HUES64 (cell line): ENCODE measurements around the gene SLC25A6. TPM values are rescaled to one million over a fixed set of nuclear protein-coding genes. Genes with fewer than 3 reads are reported as not detected.
"Not testable (repeated sequence)": the region's sequence is repeated elsewhere in the genome, so short reads cannot be mapped to it uniquely, and the experiment has no call there.

ENCODE experiments used
- H3K27ac ChIP-seq: 2 replicates; pipeline ENCODE4 v1.7.0; 2013; ENCODE audit warnings: low read depth, low read length, inconsistent platforms
- H3K27me3 ChIP-seq: 2 replicates; pipeline ENCODE4 v1.6.1; 2013; ENCODE audit warnings: mild to moderate bottlenecking, low read length; ENCODE audit not compliant: insufficient read depth
- H3K36me3 ChIP-seq: 2 replicates; pipeline ENCODE4 v1.6.1; 2013; ENCODE audit warnings: mild to moderate bottlenecking, low read length; ENCODE audit not compliant: insufficient read depth
- H3K4me1 ChIP-seq: 2 replicates; pipeline ENCODE4 v1.6.1; 2013; ENCODE audit warnings: mild to moderate bottlenecking, low read length, moderate library complexity; ENCODE audit not compliant: insufficient read depth
- H3K4me3 ChIP-seq: 2 replicates; pipeline ENCODE4 v1.5.1; 2013; ENCODE audit warnings: mild to moderate bottlenecking, low read length, moderate library complexity
- H3K9ac ChIP-seq: 2 replicates; pipeline ENCODE4 v1.6.1; 2013; ENCODE audit warnings: mild to moderate bottlenecking, low read depth, low read length
- H3K9me3 ChIP-seq: 2 replicates; pipeline ENCODE4 v1.6.1; 2013; ENCODE audit warnings: low read depth, low read length; ENCODE audit not compliant: insufficient read depth
- WGBS: fragments of 150-250, 120-280 bp; methylation state at CpG from one replicate; pipeline ENCODE4 v1.1.7; 2013; ENCODE audit warnings: missing lambda C conversion rate; 5-methylcytosine and 5-hydroxymethylcytosine counted together
- polyA plus RNA-seq, 2 experiments: library from polyadenylated mRNA; stranded (reverse); fragments of 50-300 nt; gene quantifications; one replicate each; pipeline ENCODE4 v1.2.3, GENCODE V29; 2013

Gene SLC25A6
- polyA plus RNA-seq (2013, experiment 1 of 2) = 378 TPM
- polyA plus RNA-seq (2013, experiment 2 of 2) = 420 TPM

DNA sequence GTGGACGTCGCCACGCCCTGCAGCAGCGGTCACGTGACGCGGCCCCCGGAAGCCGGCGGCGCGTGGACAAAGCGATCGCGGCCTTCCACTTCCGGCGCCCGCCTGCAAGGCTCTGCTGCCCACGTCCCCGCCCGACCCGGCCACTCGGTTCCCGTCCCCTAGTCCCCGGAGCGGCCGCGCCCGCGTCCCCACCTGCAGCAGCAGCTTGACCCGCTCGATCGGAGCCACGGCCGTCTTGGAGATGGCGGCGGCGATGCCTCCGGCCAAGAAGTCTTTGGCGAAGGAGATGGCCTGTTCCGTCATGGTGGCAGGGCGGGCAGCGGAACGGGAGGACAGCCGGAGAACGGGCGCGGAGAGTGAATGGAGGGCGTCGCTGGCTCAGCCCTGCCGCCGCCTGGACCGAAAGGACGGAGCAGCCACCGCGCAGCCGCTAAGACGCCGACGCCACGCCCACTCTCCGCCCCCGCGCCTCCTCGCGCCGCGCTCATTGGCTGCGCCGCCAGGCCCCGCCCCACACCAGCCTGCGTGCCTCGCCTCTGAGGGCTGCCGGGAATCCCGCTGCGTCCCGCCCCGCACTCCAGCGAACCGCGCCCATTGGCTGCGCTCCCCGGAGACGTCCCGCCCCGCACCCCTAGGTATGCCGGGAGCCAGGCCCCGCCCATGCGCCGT, at the start of gene SLC25A6:
Gene SLC25A6, minus strand, starts transcription at position 407 of the 669 bp plus-strand sequence. Its CDS starts 104 bp downstream, at position 303.
- H3K36me3 ChIP-seq = peaks cover 58% of the 10 kb centered on the region
- peak within 1 kb of the TSS; percentile 100 for H3K27ac ChIP-seq
- no peaks in the 10 kb centered on the region for H3K27me3 ChIP-seq
- WGBS = under 1% methylated on average over 90 of the region's 90 CpGs
- H3K9me3 ChIP-seq = no peaks in the 10 kb centered on the region
- peak within 1 kb of the TSS; percentile 100 for H3K9ac ChIP-seq
- peak within 1 kb of the TSS; percentile 96 for H3K4me3 ChIP-seq
- H3K4me1 ChIP-seq = no peaks in the 10 kb centered on the region

- H3K27ac ChIP-seq = no peak overlapping the region
- H3K27me3 ChIP-seq = no peaks in the 10 kb centered on the region
- H3K36me3 ChIP-seq = peaks cover 61% of the 10 kb centered on the region
- 100% methylated on average over 4 of the region's 6 CpGs for WGBS
- H3K4me3 ChIP-seq = no peak overlapping the region
- H3K4me1 ChIP-seq = no peaks in the 10 kb centered on the region
- no peak overlapping the region for H3K9ac ChIP-seq
- H3K9me3 ChIP-seq = peaks cover 7% of the 10 kb centered on the region; the same call in 1 of the 2 replicates
Observed at GRCh38 chrX:1440506-1440905, 48.6 kb upstream of the SLC25A6 start.

- H3K4me1 ChIP-seq = no peaks in the 10 kb centered on the region
- peaks cover 4% of the 10 kb centered on the region; the same call in 1 of the 2 replicates for H3K9me3 ChIP-seq
- H3K27ac ChIP-seq = no peak overlapping the region
- no peak overlapping the region for H3K9ac ChIP-seq
- no peak overlapping the region for H3K4me3 ChIP-seq
- WGBS = 94% methylated on average over 20 of the region's 20 CpGs
- H3K27me3 ChIP-seq = no peaks in the 10 kb centered on the region
- H3K36me3 ChIP-seq = peaks cover 65% of the 10 kb centered on the region
Observed at GRCh38 chrX:1435241-1435895, 43.5 kb upstream of the SLC25A6 start.

DNA sequence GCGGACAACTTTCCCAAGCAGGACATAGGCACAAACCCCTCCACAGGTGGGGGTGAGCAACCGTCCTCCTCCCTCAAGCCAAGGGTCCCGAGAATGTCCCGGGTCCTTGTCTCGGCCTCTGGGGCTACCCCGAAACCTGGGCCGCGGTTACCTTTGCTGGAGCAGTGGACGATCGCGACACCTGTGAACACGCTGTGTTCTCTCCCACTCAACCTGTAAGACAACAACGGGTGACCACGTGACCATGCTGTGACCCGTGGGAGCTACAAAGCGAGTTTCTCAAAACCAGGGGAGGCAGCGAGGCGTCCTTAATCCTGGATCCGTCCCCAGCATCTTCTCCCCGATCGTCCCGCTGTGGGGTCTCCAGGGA, 42.9 kb upstream of the SLC25A6 start:
- Histone ChIP-seq H3K9ac (no peak overlapping the region), H3K36me3 (peaks cover 66% of the 10 kb centered on the region), H3K4me3 (no peak overlapping the region), H3K4me1 (no peaks in the 10 kb centered on the region), H3K9me3 (peaks cover 4% of the 10 kb centered on the region; the same call in 1 of the 2 replicates), H3K27me3 (no peaks in the 10 kb centered on the region), H3K27ac (no peak overlapping the region)
- 95% methylated on average over 22 of the region's 22 CpGs for WGBS

- Histone ChIP-seq H3K27ac (no peak overlapping the region), H3K4me3 (no peak overlapping the region), H3K9ac (no peak overlapping the region), H3K9me3 (peaks cover 4% of the 10 kb centered on the region; the same call in 1 of the 2 replicates), H3K36me3 (peaks cover 63% of the 10 kb centered on the region), H3K27me3 (no peaks in the 10 kb centered on the region), H3K4me1 (no peaks in the 10 kb centered on the region)
- WGBS = 95% methylated on average over 19 of the region's 19 CpGs
Observed at GRCh38 chrX:1433646-1434357, 41.9 kb upstream of the SLC25A6 start.

GRCh38 chrX:1430451-1430850, 38.5 kb upstream of the SLC25A6 start:
- Histone ChIP-seq H3K9ac (no peak overlapping the region), H3K9me3 (no peaks in the 10 kb centered on the region), H3K4me3 (no peak overlapping the region), H3K27me3 (no peaks in the 10 kb centered on the region), H3K4me1 (no peaks in the 10 kb centered on the region), H3K36me3 (peaks cover 59% of the 10 kb centered on the region), H3K27ac (no peak overlapping the region)
- WGBS = 94% methylated on average over 9 of the region's 10 CpGs

DNA sequence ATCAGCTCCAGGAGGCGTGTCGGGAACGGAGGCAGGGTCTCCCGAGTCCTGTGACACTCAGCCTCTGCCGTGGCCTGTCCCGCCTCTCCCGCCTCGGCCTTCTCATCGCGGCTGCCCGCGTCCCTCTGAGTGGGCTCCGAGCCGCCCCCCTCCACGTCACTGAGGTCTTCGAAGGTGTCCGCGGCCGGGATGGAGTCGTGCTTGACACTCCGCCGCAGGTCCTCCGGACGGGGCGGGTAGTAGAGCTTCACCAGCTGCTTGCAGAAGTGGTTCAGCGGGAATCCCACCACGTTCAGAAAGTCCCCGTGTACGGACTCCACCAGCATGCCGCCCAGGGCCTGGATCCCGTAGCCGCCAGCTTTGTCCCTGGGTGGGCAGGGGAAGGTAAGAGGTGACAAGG, 35.8 kb upstream of the SLC25A6 start:
- WGBS = 94% methylated on average over 32 of the region's 32 CpGs
- Histone ChIP-seq H3K9me3 (peaks cover 7% of the 10 kb centered on the region; the same call in 1 of the 2 replicates), H3K27me3 (no peaks in the 10 kb centered on the region), H3K4me3 (no peak overlapping the region), H3K9ac (no peak overlapping the region), H3K27ac (no peak overlapping the region), H3K4me1 (no peaks in the 10 kb centered on the region), H3K36me3 (peaks cover 68% of the 10 kb centered on the region)

GRCh38 chrX:1426321-1426720, 34.4 kb upstream of the SLC25A6 start:
- Histone ChIP-seq H3K9me3 (peaks cover 18% of the 10 kb centered on the region; the same call in 1 of the 2 replicates), H3K36me3 (peaks cover 73% of the 10 kb centered on the region)
- not testable (repeated sequence) for H3K9ac ChIP-seq, H3K4me3 ChIP-seq, H3K27ac ChIP-seq, H3K4me1 ChIP-seq, H3K27me3 ChIP-seq
- WGBS = 94% methylated on average over 16 of the region's 16 CpGs

GRCh38 chrX:1425381-1425780, 33.5 kb upstream of the SLC25A6 start:
- H3K36me3 ChIP-seq = peaks cover 81% of the 10 kb centered on the region
- no peaks in the 10 kb centered on the region for H3K27me3 ChIP-seq
- no peak overlapping the region for H3K9ac ChIP-seq
- WGBS = 86% methylated on average over 10 of the region's 10 CpGs
- H3K27ac ChIP-seq = no peak overlapping the region
- H3K4me3 ChIP-seq = no peak overlapping the region
- no peaks in the 10 kb centered on the region for H3K4me1 ChIP-seq
- peaks cover 18% of the 10 kb centered on the region; the same call in 1 of the 2 replicates for H3K9me3 ChIP-seq

DNA sequence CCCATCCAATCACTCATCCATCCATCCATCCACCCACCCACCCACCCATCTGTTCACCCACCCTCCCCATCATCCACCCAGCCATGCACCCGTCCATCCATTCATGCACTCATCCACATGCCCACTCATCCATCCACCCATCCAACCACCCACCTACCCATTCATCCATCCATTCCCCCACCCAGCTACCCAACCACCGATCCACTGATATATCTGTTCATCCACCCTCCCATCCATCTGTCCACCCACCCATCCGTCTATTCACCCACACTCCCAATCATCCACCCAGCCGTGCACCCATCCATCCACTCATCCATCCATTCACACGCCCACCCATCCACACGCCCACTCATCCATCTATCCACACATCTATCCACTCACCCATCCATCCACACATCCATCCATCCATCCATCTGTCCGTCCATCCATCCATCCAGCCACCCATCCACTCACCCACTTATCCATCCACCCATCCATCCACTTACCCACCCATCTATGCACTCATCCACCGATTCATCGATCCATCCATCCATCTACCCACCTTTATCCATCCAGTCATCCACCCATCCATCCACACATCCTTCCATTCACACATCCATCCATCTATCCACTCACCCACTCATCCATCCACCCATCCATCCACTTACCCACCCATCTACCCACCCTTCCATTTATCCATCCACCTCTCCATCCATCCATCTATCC, 32.4 kb upstream of the SLC25A6 start:
- H3K27ac ChIP-seq = no peak overlapping the region
- H3K4me1 ChIP-seq = no peaks in the 10 kb centered on the region
- no peak overlapping the region for H3K9ac ChIP-seq
- no peaks in the 10 kb centered on the region for H3K27me3 ChIP-seq
- WGBS = 81% methylated on average over 9 of the region's 9 CpGs
- H3K9me3 ChIP-seq = peaks cover 18% of the 10 kb centered on the region; the same call in 1 of the 2 replicates
- H3K36me3 ChIP-seq = peaks cover 80% of the 10 kb centered on the region
- H3K4me3 ChIP-seq = no peak overlapping the region
